Measurements from ENCODE around the gene PRKCQ.

Gene PRKCQ

GRCh38 chr10:6470894-6471618, 109.0 kb downstream of the PRKCQ start:
- DNase-seq (ENCODE audit: low read depth in 2 of 2): no peak
- no peak for TF ChIP-seq CTCF (IDR thresholded peaks at IDR 0.05; ENCODE audit: low read depth, low read length)
- H3K4me3 ChIP-seq (replicated peaks in 1 of 2; ENCODE audit: low read depth in 2 of 2, low read length in 2 of 2): no peak overlapping the region

GRCh38 chr10:6469661-6470060, 110.4 kb downstream of the PRKCQ start:
- no peak for TF ChIP-seq CTCF (IDR thresholded peaks at IDR 0.05; ENCODE audit: low read depth, low read length)
- no peak for DNase-seq (ENCODE audit: low read depth in 2 of 2)
- H3K4me3 ChIP-seq (replicated peaks in 1 of 2; ENCODE audit: low read depth in 2 of 2, low read length in 2 of 2): no peak overlapping the region

GRCh38 chr10:6465854-6466601, 114.0 kb downstream of the PRKCQ start:
- no peak overlapping the region for H3K4me3 ChIP-seq (replicated peaks in 1 of 2; ENCODE audit: low read depth in 2 of 2, low read length in 2 of 2)
- no peak for DNase-seq (ENCODE audit: low read depth in 2 of 2)
- TF ChIP-seq CTCF (IDR thresholded peaks at IDR 0.05; ENCODE audit: low read depth, low read length): no peak

GRCh38 chr10:6465437-6465836, 114.6 kb downstream of the PRKCQ start:
- DNase-seq (ENCODE audit: low read depth in 2 of 2): no peak
- no peak overlapping the region for H3K4me3 ChIP-seq (replicated peaks in 1 of 2; ENCODE audit: low read depth in 2 of 2, low read length in 2 of 2)
- no peak for TF ChIP-seq CTCF (IDR thresholded peaks at IDR 0.05; ENCODE audit: low read depth, low read length)

- TF ChIP-seq CTCF (IDR thresholded peaks at IDR 0.05; ENCODE audit: low read depth, low read length): no peak
- H3K4me3 ChIP-seq (replicated peaks in 1 of 2; ENCODE audit: low read depth in 2 of 2, low read length in 2 of 2): no peak overlapping the region
- no peak for DNase-seq (ENCODE audit: low read depth in 2 of 2)
These were observed 115.1 kb downstream of the PRKCQ start for GRCh38 chr10:6464862-6465430.

- no peak for TF ChIP-seq CTCF (IDR thresholded peaks at IDR 0.05; ENCODE audit: low read depth, low read length)
- H3K4me3 ChIP-seq (replicated peaks in 1 of 2; ENCODE audit: low read depth in 2 of 2, low read length in 2 of 2): no peak overlapping the region
- DNase-seq (ENCODE audit: low read depth in 2 of 2): no peak
These were observed 116.7 kb downstream of the PRKCQ start for GRCh38 chr10:6463366-6463765.
